HepG2 (cell line): ENCODE measurements around the gene NEDD8. TPM values are rescaled to one million over a fixed set of nuclear protein-coding genes. Genes with fewer than 3 reads are reported as not detected.

Experiments used
- CBX5 ChIP-seq: sonication (generic); formaldehyde crosslinking; IDR thresholded peaks from 2 replicates; pipeline ENCODE4 v1.4.0; 2020; ENCODE audit warnings: missing genetic modification reagents, borderline replicate concordance
- DR1 ChIP-seq: sonication (generic); formaldehyde crosslinking; IDR thresholded peaks from 2 replicates; pipeline ENCODE4 v1.8.0; 2021; ENCODE audit warnings: mild to moderate bottlenecking, missing genetic modification reagents, inconsistent platforms
- FOXK2 ChIP-seq: fragments of 450-650 bp; IDR thresholded peaks from 2 replicates; pipeline ENCODE4 v1.6.1; 2016
- GATAD1 ChIP-seq: IDR thresholded peaks from 2 replicates; pipeline ENCODE4 v1.6.1; 2016; ENCODE audit warnings: missing genetic modification reagents, missing compliant biosample characterization
- MTA1 ChIP-seq: sonication (generic); formaldehyde crosslinking; IDR thresholded peaks from 2 replicates; pipeline ENCODE4 v1.4.0; 2020; ENCODE audit warnings: missing genetic modification reagents, mild to moderate bottlenecking, borderline replicate concordance
- PATZ1 ChIP-seq: sonication (generic); formaldehyde crosslinking; IDR thresholded peaks from 2 replicates; pipeline ENCODE4 v1.4.0; 2020; ENCODE audit warnings: missing genetic modification reagents
- RNF219 ChIP-seq: sonication (generic); formaldehyde crosslinking; IDR thresholded peaks from 2 replicates; pipeline ENCODE4 v1.5.0; 2020; ENCODE audit warnings: mild to moderate bottlenecking, missing genetic modification reagents
- SAP130 ChIP-seq: IDR thresholded peaks from 2 replicates; pipeline ENCODE4 v1.6.1; 2016; ENCODE audit warnings: low read depth
- SIX1 ChIP-seq: sonication (generic); formaldehyde crosslinking; IDR thresholded peaks from 2 replicates; pipeline ENCODE4 v1.4.0; 2020; ENCODE audit warnings: missing genetic modification reagents, borderline replicate concordance
- SMAD1 ChIP-seq: sonication (generic); formaldehyde crosslinking; IDR thresholded peaks from 2 replicates; pipeline ENCODE4 v1.4.0; 2020; ENCODE audit warnings: missing genetic modification reagents, low read depth, mild to moderate bottlenecking, borderline replicate concordance
- TFDP2 ChIP-seq: sonication (generic); formaldehyde crosslinking; IDR thresholded peaks from 2 replicates; pipeline ENCODE4 v1.4.0; 2020; ENCODE audit warnings: missing genetic modification reagents
- ZBTB7A ChIP-seq: sonication (generic); formaldehyde crosslinking; IDR thresholded peaks from 2 replicates; pipeline ENCODE4 v1.8.0; 2022; ENCODE audit warnings: mild to moderate bottlenecking, missing genetic modification reagents
- ZIK1 ChIP-seq: sonication (generic); formaldehyde crosslinking; IDR thresholded peaks from 2 replicates; pipeline ENCODE4 v1.5.0; 2020; ENCODE audit warnings: mild to moderate bottlenecking, low read depth, missing genetic modification reagents, borderline replicate concordance
- ZNF362 ChIP-seq: sonication (generic); formaldehyde crosslinking; IDR thresholded peaks from 2 replicates; pipeline ENCODE4 v1.4.0; 2020; ENCODE audit warnings: missing genetic modification reagents, mild to moderate bottlenecking, borderline replicate concordance
- ZNF512 ChIP-seq: sonication (generic); formaldehyde crosslinking; IDR thresholded peaks from 2 replicates; pipeline ENCODE4 v1.4.0; 2020; ENCODE audit warnings: mild to moderate bottlenecking, missing genetic modification reagents
- ZNF558 ChIP-seq: sonication (generic); formaldehyde crosslinking; IDR thresholded peaks from 2 replicates; pipeline ENCODE4 v1.9.0; 2022; ENCODE audit warnings: mild to moderate bottlenecking, missing genetic modification reagents, borderline replicate concordance
- ZNF563 ChIP-seq: sonication (generic); formaldehyde crosslinking; IDR thresholded peaks from 2 replicates; pipeline ENCODE4 v1.8.0; 2022; ENCODE audit warnings: mild to moderate bottlenecking, moderate library complexity, missing genetic modification reagents
- ZNF644 ChIP-seq: IDR thresholded peaks from 2 replicates; pipeline ENCODE4 v1.6.1; 2016; ENCODE audit warnings: low read depth
- ZNF670 ChIP-seq: sonication (generic); formaldehyde crosslinking; IDR thresholded peaks from 2 replicates; pipeline ENCODE4 v1.8.0; 2022; ENCODE audit warnings: mild to moderate bottlenecking, missing genetic modification reagents, borderline replicate concordance
- ZNF710 ChIP-seq: sonication (generic); formaldehyde crosslinking; IDR thresholded peaks from 2 replicates; pipeline ENCODE4 v1.5.0; 2020; ENCODE audit warnings: mild to moderate bottlenecking, missing genetic modification reagents, borderline replicate concordance
- ZNF761 ChIP-seq: sonication (generic); formaldehyde crosslinking; conservative IDR thresholded peaks from 2 replicates; pipeline ENCODE4 v1.4.0; 2020; ENCODE audit warnings: mild to moderate bottlenecking, missing genetic modification reagents
- polyA plus RNA-seq, 8 experiments: library from polyadenylated mRNA; depleted of rRNA in 3 of 8; stranded (reverse) in 7 of 8; unstranded in 1 of 8; fragments of >200 nt; fragmentation: Illumina TruSeq in 4 of 8; extraction: Trizol in 4 of 8; gene quantifications; 2 replicates each; pipeline versions ENCODE4 v1.2.1 to v1.2.3, GENCODE V29; 2011 to 2016; ENCODE audit warnings: low read depth in 4 of 8, missing spikeins in 1 of 8, mixed read lengths in 1 of 8; ENCODE audit not compliant: insufficient read depth in 1 of 8
- total RNA-seq, 5 experiments: library from RNA; depleted of rRNA; stranded (reverse); fragments of >200 nt; fragmentation: Illumina TruSeq; extraction: Trizol; gene quantifications; 2 replicates each; pipeline ENCODE4 v1.2.3, GENCODE V29; 2016; ENCODE audit warnings: low read depth in 1 of 5

NEDD8 gene
- total and polyA plus RNA-seq, 2 of the 13 experiments (the other 11 are each of a cell fraction or from before 2014, with no cell fraction given) = 535 to 713 TPM

GRCh38 chr14:24256960-24257359 lies 24.8 kb upstream of the NEDD8 start (continued):
- no peak for TF ChIP-seq ZNF512 (CRISPR knock-in tag)
- no peak for TF ChIP-seq ZNF362 (CRISPR knock-in tag)
- TF ChIP-seq TFDP2 (CRISPR knock-in tag) = no peak
- TF ChIP-seq ZNF710 (CRISPR knock-in tag) = no peak
- TF ChIP-seq ZNF670 = no peak
- TF ChIP-seq ZNF558 (CRISPR knock-in tag) = no peak
- no peak for TF ChIP-seq ZNF644 (CRISPR knock-in tag)
- no peak for TF ChIP-seq DR1 (CRISPR knock-in tag)
- no peak for TF ChIP-seq ZNF563
- TF ChIP-seq MTA1 = no peak
- no peak for TF ChIP-seq SMAD1 (CRISPR knock-in tag)
- no peak for TF ChIP-seq ZNF761 (CRISPR knock-in tag)
- 0 out of 2 replicates have a peak, but pooled peaks have one; percentile 24 for TF ChIP-seq CBX5 (CRISPR knock-in tag)
- TF ChIP-seq FOXK2 = no peak
- no peak for TF ChIP-seq ZIK1 (CRISPR knock-in tag)
- no peak for TF ChIP-seq SIX1
- 0 out of 2 replicates have a peak, but pooled peaks have one; percentile 26 for TF ChIP-seq ZBTB7A (CRISPR knock-in tag)
- no peak for TF ChIP-seq SAP130 (CRISPR knock-in tag)
- TF ChIP-seq PATZ1 = no peak
- no peak for TF ChIP-seq RNF219 (CRISPR knock-in tag)
- no peak for TF ChIP-seq GATAD1 (CRISPR knock-in tag)
